Measurements from ENCODE around the gene AUP1. TPM values are rescaled to one million over a fixed set of nuclear protein-coding genes. Genes with fewer than 3 reads are reported as not detected.

AUP1 gene
- total and polyA plus RNA-seq, 9 of the 15 experiments (the other 6 are each of a cell fraction or from before 2014, with no cell fraction given), result 70.7 to 245 (median 165) TPM

- no peak for TF ChIP-seq SIRT6 (IDR thresholded peaks at IDR 0.05; ENCODE audit: low read depth, low read length)
- peak; percentile 49; the same call in 1 of the 2 replicates for TF ChIP-seq PHF8 (IDR thresholded peaks at IDR 0.05; ENCODE audit: borderline replicate concordance, low read length)
- peak; percentile 19; the same call in 1 of the 2 replicates for TF ChIP-seq KLF1 (tag; IDR thresholded peaks at IDR 0.05)
- TF ChIP-seq E2F3 (CRISPR knock-in tag; IDR thresholded peaks at IDR 0.05), result peak; percentile 79
- TF ChIP-seq MTA3 (IDR thresholded peaks at IDR 0.05; ENCODE audit: borderline replicate concordance), result 0 out of 2 replicates have a peak, but pooled peaks have one; percentile 49
These were observed 1.0 kb upstream of the AUP1 start (continued) for GRCh38 chr2:74530239-74531187.

- Histone ChIP-seq H3K27me3 (ENCODE audit: control insufficient read depth in 2 of 2, insufficient read depth in 2 of 2, low read length in 2 of 2) (no peaks in the 10 kb centered on the region), H3K27ac (ENCODE audit: extremely low read depth, low read depth, low read length) (peak overlapping the region; percentile 94), H3K9ac (ENCODE audit: insufficient read depth in 1 of 2, low read depth in 2 of 2, low read length in 2 of 2) (peak overlapping the region; percentile 93 to 97), H3K79me2 (ENCODE audit: control insufficient read depth, insufficient read depth, low read length) (peaks cover 52% of the 10 kb centered on the region), H3K9me3 (replicated peaks; ENCODE audit: control insufficient read depth, insufficient read depth, low read depth, low read length) (no peaks in the 10 kb centered on the region), H3K36me3 (ENCODE audit: control insufficient read depth, insufficient read depth, low read length) (peaks cover 65% of the 10 kb centered on the region), H3K4me3 (peak overlapping the region; percentile 96), H3K4me1 (replicated peaks in 1 of 2; ENCODE audit: control insufficient read depth in 2 of 2, insufficient read depth in 2 of 2, low read length in 2 of 2) (peaks cover 28 to 33% of the 10 kb centered on the region in 2 experiments), H4K20me1 (replicated peaks; ENCODE audit: control insufficient read depth, insufficient read depth, low read length) (peaks cover 5% of the 10 kb centered on the region; the same call in 1 of the 2 replicates), H2AFZ (ENCODE audit: low read depth, low read length) (peak overlapping the region; percentile 89), H3K9me1 (ENCODE audit: control insufficient read depth, insufficient read depth, low read length) (peaks cover 3% of the 10 kb centered on the region), H3K4me2 (ENCODE audit: insufficient read depth, low read length) (peak overlapping the region; percentile 96)
- POLR2A ChIA-PET, result interaction anchor here (0.6 to 3.9 kb wide), 14 partner anchors 8 to 313 kb away, joined by 3 to 25 read pairs (median 4); partner anchors contain the start of gene MRPL53
- WGBS (ENCODE audit: insufficient coverage, low coverage, missing lambda C conversion rate), result under 1% methylated on average over 29 of the region's 29 CpGs
- CTCF ChIA-PET (ENCODE audit: low intra/inter-chr PET ratio), result no interaction called here
- peak; percentile 15 for FAIRE-seq
- in situ Hi-C loops (cut with MboI) (no loop called here), intact Hi-C loops (cut with micrococcal nuclease) (loop anchor here (1.0 to 2.0 kb wide), 3 partner anchors 21 to 74 kb away; partner anchors contain the start of genes CCDC142, PCGF1 and TTC31)
- no TSS peak for BruUV-seq (replicated peaks)
- ATAC-seq, result peak; percentile 8
- peak in 3 of 4 experiments; percentile 28 to 50 (median 32) for DNase-seq (ENCODE audit: extremely low read depth in 1 of 4, low spot score in 3 of 4)
- peak; percentile 64 for TF ChIP-seq MAX (CRISPR knock-in tag; IDR thresholded peaks at IDR 0.05)
- TF ChIP-seq BHLHE40 (IDR thresholded peaks at IDR 0.05; ENCODE audit: low read length), result 0 out of 2 replicates have a peak, but pooled peaks have one; percentile 2
- TF ChIP-seq ZNF263 (CRISPR knock-in tag; IDR thresholded peaks at IDR 0.05; ENCODE audit: borderline replicate concordance), result 0 out of 2 replicates have a peak, but pooled peaks have one; percentile 27
- peak in 1 of 2 experiments; percentile 68; a peak in 2 of 4 replicates for TF ChIP-seq SIN3A (IDR thresholded peaks at IDR 0.05; ENCODE audit: borderline replicate concordance in 2 of 2, control insufficient read depth in 1 of 2, low read depth in 2 of 2, low read length in 2 of 2)
- TF ChIP-seq ETS1 (conservative IDR thresholded peaks at IDR 0.05; ENCODE audit: control insufficient read depth, low read depth, low read length), result peak; percentile 32; the same call in 1 of the 2 replicates
- TF ChIP-seq CHD1 (IDR thresholded peaks at IDR 0.05; ENCODE audit: low read length), result peak; percentile 19
- TF ChIP-seq TSC22D4 (tag; IDR thresholded peaks at IDR 0.05), result no peak
- peak; percentile 0 for TF ChIP-seq CTCFL (IDR thresholded peaks at IDR 0.05; ENCODE audit: borderline replicate concordance, insufficient read depth, low read depth, low read length, poor library complexity, severe bottlenecking)
These were observed 728 bp downstream of the AUP1 start for GRCh38 chr2:74528600-74529356.

All from K562 (cell line).